ENCODE data around the gene ARHGAP26. TPM values are rescaled to one million over a fixed set of nuclear protein-coding genes. Genes with fewer than 3 reads are reported as not detected.
A peak's percentile ranks its signal among the peaks of the same experiment; 100 is the strongest.

ARHGAP26 gene
- total and polyA plus RNA-seq, 10 donors, result 4.2 to 148 (median 55.5) TPM

DNA sequence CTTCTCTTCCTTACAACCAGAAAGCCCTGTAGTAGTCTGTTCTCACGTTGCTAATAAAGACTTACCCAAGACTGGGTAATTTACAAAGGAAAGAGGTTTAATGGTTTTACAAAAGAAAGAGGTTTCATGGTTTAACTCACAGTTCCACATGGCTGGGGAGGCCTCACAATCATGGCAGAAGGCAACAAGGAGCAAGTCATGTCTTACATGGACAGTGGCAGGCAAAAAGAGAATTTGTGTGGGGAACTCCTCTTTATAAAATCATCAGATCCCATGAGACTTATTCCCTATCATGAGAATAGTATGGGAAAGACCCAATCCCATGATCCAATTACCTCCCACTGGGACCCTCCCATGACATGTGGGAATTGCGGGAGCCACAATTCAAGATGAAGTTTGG is 468.4 kb downstream of the ARHGAP26 start:
- H3K27me3 ChIP-seq (replicated peaks in 1 of 7), result no peaks in the 10 kb centered on the region
- H3K27ac ChIP-seq, result no peak overlapping the region
- intact Hi-C loops (cut with DNase I; ENCODE audit: low total_unique reads), result no loop called here
- no peak for DNase-seq
- peaks cover 0 to 2% (median 0%) of the 10 kb centered on the region in 6 donors for H3K4me1 ChIP-seq
- no peak for TF ChIP-seq POLR2AphosphoS5 (IDR thresholded peaks at IDR 0.05)
- TF ChIP-seq POLR2A (IDR thresholded peaks at IDR 0.05), result no peak
- TF ChIP-seq, protein P1, sequence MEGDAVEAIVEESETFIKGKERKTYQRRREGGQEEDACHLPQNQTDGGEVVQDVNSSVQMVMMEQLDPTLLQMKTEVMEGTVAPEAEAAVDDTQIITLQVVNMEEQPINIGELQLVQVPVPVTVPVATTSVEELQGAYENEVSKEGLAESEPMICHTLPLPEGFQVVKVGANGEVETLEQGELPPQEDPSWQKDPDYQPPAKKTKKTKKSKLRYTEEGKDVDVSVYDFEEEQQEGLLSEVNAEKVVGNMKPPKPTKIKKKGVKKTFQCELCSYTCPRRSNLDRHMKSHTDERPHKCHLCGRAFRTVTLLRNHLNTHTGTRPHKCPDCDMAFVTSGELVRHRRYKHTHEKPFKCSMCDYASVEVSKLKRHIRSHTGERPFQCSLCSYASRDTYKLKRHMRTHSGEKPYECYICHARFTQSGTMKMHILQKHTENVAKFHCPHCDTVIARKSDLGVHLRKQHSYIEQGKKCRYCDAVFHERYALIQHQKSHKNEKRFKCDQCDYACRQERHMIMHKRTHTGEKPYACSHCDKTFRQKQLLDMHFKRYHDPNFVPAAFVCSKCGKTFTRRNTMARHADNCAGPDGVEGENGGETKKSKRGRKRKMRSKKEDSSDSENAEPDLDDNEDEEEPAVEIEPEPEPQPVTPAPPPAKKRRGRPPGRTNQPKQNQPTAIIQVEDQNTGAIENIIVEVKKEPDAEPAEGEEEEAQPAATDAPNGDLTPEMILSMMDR (IDR thresholded peaks at IDR 0.05 in 8 of 11, conservative IDR thresholded peaks at IDR 0.05 in 3 of 11), result no peak
- no peak overlapping the region for H3K4me3 ChIP-seq
- H3K9me3 ChIP-seq, result no peaks in the 10 kb centered on the region
- no peaks in the 10 kb centered on the region for H3K36me3 ChIP-seq
- WGBS, 5 donors, result 89 to 94% (median 91%) methylated on average over 2 of the region's 2 CpGs

DNA sequence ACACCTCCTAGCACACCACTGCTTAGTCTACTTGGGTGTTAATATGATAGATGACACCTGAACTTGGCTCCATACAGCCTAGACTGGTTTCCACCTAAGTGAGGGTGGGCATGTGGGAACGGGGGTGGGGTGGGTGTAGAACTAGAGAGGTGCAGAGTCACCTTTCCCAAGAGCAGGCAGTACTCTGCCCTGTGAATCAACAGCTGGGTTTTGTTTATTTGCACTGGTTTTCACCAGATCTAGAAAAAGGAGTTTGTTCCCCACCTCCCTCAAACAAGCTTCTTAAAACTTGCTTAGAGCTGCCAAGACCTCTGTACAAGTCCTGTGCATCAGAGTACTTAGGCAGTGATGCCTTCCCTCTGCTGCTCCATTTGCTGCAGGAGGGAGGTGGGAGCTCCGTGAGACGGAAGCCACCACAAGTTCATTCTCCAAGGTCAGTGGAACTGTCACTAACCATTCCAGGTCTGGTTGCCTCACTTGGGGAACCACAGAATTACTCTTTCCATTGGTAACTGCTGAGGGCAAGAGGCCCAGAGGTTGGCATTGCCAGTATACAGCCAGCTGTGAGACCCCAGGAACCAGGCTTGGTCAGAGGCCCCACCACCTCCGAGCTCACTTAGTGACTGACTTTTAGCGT is 469.8 kb downstream of the ARHGAP26 start:
- no peaks in the 10 kb centered on the region for H3K27me3 ChIP-seq (replicated peaks in 1 of 7)
- DNase-seq, result no peak
- no peaks in the 10 kb centered on the region for H3K36me3 ChIP-seq
- H3K27ac ChIP-seq, result no peak overlapping the region
- H3K9me3 ChIP-seq, result peaks cover 0 to 4% (median 0%) of the 10 kb centered on the region in 8 donors
- peaks cover 0 to 3% (median 0%) of the 10 kb centered on the region in 6 donors for H3K4me1 ChIP-seq
- H3K4me3 ChIP-seq, result no peak overlapping the region
- 81 to 90% (median 84%) methylated on average over 5 of the region's 5 CpGs for WGBS, 5 donors
- TF ChIP-seq POLR2AphosphoS5 (IDR thresholded peaks at IDR 0.05) (no peak), POLR2A (IDR thresholded peaks at IDR 0.05) (no peak)
- TF ChIP-seq, protein P1 (IDR thresholded peaks at IDR 0.05 in 8 of 11, conservative IDR thresholded peaks at IDR 0.05 in 3 of 11), result no peak
- intact Hi-C loops (cut with DNase I; ENCODE audit: low total_unique reads), result no loop called here

DNA sequence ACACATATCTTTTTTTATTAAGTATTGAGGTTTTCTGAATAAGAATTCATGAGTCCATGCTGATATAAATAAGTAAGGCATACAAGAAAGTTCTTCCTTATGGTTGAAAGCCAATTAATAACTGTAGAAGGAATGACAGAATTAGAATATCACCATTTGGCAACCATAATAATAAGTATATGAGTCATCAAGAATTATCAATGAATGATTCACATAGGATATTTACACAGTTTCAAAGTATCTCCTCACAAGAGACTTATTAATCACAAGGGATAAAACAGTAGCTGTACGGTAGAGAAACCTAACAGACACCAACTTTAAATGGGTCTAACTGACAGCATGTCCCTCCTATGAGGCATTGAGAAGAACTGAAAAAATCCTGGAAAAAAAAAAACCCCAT is 471.7 kb downstream of the ARHGAP26 start:
- intact Hi-C loops (cut with DNase I; ENCODE audit: low total_unique reads), result no loop called here
- WGBS, 5 donors, result 71 to 91% (median 86%) methylated on average over 1 of the region's 1 CpG

DNA sequence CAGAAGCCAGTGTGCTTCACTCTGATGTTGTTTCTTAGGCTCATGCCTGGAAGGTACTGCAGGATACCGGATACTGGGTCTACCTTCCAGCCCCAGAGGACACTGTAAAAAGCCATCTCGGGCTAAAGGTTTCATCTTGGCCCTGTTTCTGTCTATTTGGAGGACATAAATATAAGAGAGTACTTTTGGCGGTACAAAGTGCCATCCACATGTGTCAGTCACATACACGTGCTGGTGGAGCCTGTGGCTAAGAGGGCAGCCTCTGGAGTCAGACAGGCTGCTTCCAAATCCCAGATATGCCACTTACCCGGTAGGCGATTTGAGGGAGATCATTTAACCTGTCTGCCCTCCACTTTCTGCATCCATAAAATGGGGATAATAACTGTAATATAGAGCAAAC is 472.9 kb downstream of the ARHGAP26 start:
- TF ChIP-seq POLR2AphosphoS5 (IDR thresholded peaks at IDR 0.05) (no peak), POLR2A (IDR thresholded peaks at IDR 0.05) (no peak)
- TF ChIP-seq, protein P1 (IDR thresholded peaks at IDR 0.05 in 8 of 11, conservative IDR thresholded peaks at IDR 0.05 in 3 of 11), result no peak
- intact Hi-C loops (cut with DNase I; ENCODE audit: low total_unique reads), result no loop called here
- Histone ChIP-seq H3K4me3 (no peak overlapping the region), H3K9me3 (peaks cover 0 to 6% (median 0%) of the 10 kb centered on the region in 8 donors), H3K36me3 (no peaks in the 10 kb centered on the region), H3K27me3 (replicated peaks in 1 of 7) (no peaks in the 10 kb centered on the region), H3K27ac (peak overlapping the region in 3 of 8 donors; percentile 15 to 73 (median 34)), H3K4me1 (peaks cover 0 to 3% (median 0%) of the 10 kb centered on the region in 6 donors)
- 82 to 93% (median 83%) methylated on average over 6 of the region's 6 CpGs for WGBS, 5 donors
- DNase-seq, result no peak

More for the DNA sequence above, 471.7 kb downstream of the ARHGAP26 start:
- H3K9me3 ChIP-seq, result peaks cover 0 to 6% (median 0%) of the 10 kb centered on the region in 8 donors
- no peak overlapping the region for H3K4me3 ChIP-seq
- H3K4me1 ChIP-seq, result peaks cover 0 to 3% (median 0%) of the 10 kb centered on the region in 6 donors
- no peak overlapping the region for H3K27ac ChIP-seq
- no peak for DNase-seq
- H3K36me3 ChIP-seq, result no peaks in the 10 kb centered on the region
- TF ChIP-seq, protein P1 (IDR thresholded peaks at IDR 0.05 in 8 of 11, conservative IDR thresholded peaks at IDR 0.05 in 3 of 11), result no peak
- TF ChIP-seq POLR2A (IDR thresholded peaks at IDR 0.05) (no peak), POLR2AphosphoS5 (IDR thresholded peaks at IDR 0.05) (no peak)
- no peaks in the 10 kb centered on the region for H3K27me3 ChIP-seq (replicated peaks in 1 of 7)
